Activated CD4-positive, CD25-positive, alpha-beta regulatory T cell treated with anti-CD3 and anti-CD28 coated beads, Interleukin-2, amount 50 U/mL, for 24 hours (primary cell): ENCODE data around the gene DPP10.

Experiments used
- ATAC-seq, 2 donors: fragments of 150-1000 bp; cut with Tn5 transposase; one replicate each; pipeline ENCODE4 v1.10.0; 2021; ENCODE audit warnings: mild to moderate bottlenecking in 1 of 2, moderate library complexity in 1 of 2

Gene DPP10

GRCh38 chr2:115807276-115807675 is 1364.8 kb downstream of the DPP10 start:
- ATAC-seq, result no peak

- ATAC-seq, result no peak
Observed at GRCh38 chr2:115825912-115826311, 1383.5 kb downstream of the DPP10 start.

- no peak for ATAC-seq
Observed at GRCh38 chr2:115833196-115833595, 1390.8 kb downstream of the DPP10 start.

GRCh38 chr2:115838539-115838938 is 1396.1 kb downstream of the DPP10 start:
- ATAC-seq, result no peak

GRCh38 chr2:115842306-115842705 is 1399.9 kb downstream of the DPP10 start:
- ATAC-seq, result no peak

GRCh38 chr2:115848192-115848591 is 1405.8 kb downstream of the DPP10 start:
- no peak for ATAC-seq

GRCh38 chr2:115867024-115867423 is 1424.6 kb downstream of the DPP10 start:
- ATAC-seq, result no peak

- ATAC-seq, result no peak
Observed at GRCh38 chr2:115874427-115874826, 1432.0 kb downstream of the DPP10 start.

GRCh38 chr2:115880558-115880957 is 1438.1 kb downstream of the DPP10 start:
- ATAC-seq, result no peak

GRCh38 chr2:115887209-115887776 is 1444.9 kb downstream of the DPP10 start:
- ATAC-seq, result no peak
